Right kidney (tissue), 9 donors: ENCODE results near the gene TCEAL2.
"Not testable (repeated sequence)": the region's sequence is repeated elsewhere in the genome, so short reads cannot be mapped to it uniquely, and the experiment has no call there.

ENCODE experiments used
- DNase-seq: peaks from one replicate; pipeline ENCODE4 v3.0.0-alpha.2; 2016
- long read RNA-seq, 8 donors: transcript quantifications; one replicate each; lab custom pipeline, GENCODE V29; 2026

The TCEAL2 gene
- long read RNA-seq, donor 1, transcript TCEAL2-202 (3 exons, 1,100 nt), result major isoform, 11 of 21 reads
- long read RNA-seq, donor 1, partial matches to known transcripts, result 10 of 21 reads
- long read RNA-seq, donor 1, other reads (novel, unspliced or antisense), result 0 of 21 reads
- long read RNA-seq, donor 2, partial matches to known transcripts, result 0 of 5 reads
- long read RNA-seq, donor 2, other reads (novel, unspliced or antisense), result 0 of 5 reads
- long read RNA-seq, donor 3, transcript TCEAL2-202 (3 exons, 1,100 nt), result major isoform, 5 of 5 reads
- long read RNA-seq, donor 3, partial matches to known transcripts, result 0 of 5 reads
- long read RNA-seq, donor 3, other reads (novel, unspliced or antisense), result 0 of 5 reads
- long read RNA-seq, donor 4, transcript TCEAL2-202 (3 exons, 1,100 nt), result major isoform, 5 of 6 reads
- long read RNA-seq, donor 4, partial matches to known transcripts, result 0 of 6 reads
- long read RNA-seq, donor 4, other reads (novel, unspliced or antisense), result 0 of 6 reads
- long read RNA-seq, donor 5, transcript TCEAL2-202 (3 exons, 1,100 nt), result major isoform, 6 of 7 reads
- long read RNA-seq, donor 5, partial matches to known transcripts, result 0 of 7 reads
- long read RNA-seq, donor 5, other reads (novel, unspliced or antisense), result 0 of 7 reads
- long read RNA-seq, donor 6, partial matches to known transcripts, result 0 of 6 reads
- long read RNA-seq, donor 6, other reads (novel, unspliced or antisense), result 0 of 6 reads
- long read RNA-seq, donor 7, transcript TCEAL2-202 (3 exons, 1,100 nt), result major isoform, 6 of 8 reads
- long read RNA-seq, donor 7, partial matches to known transcripts, result 0 of 8 reads
- long read RNA-seq, donor 7, other reads (novel, unspliced or antisense), result 0 of 8 reads
- long read RNA-seq, donor 8, partial matches to known transcripts, result 0 of 4 reads
- long read RNA-seq, donor 8, other reads (novel, unspliced or antisense), result 0 of 4 reads

- peak; percentile 42 for DNase-seq
Observed at GRCh38 chrX:102125436-102125835, at the start of gene TCEAL2. TCEAL2 (plus strand) TSS chrX:102125679; CDS start chrX:102126831, 1,152 bp downstream.

- no peak for DNase-seq
Observed at GRCh38 chrX:102077426-102077825, 48.1 kb upstream of the TCEAL2 start.

- no peak for DNase-seq
Observed at GRCh38 chrX:102085706-102086105, 39.8 kb upstream of the TCEAL2 start.

GRCh38 chrX:102113367-102113766 lies 12.1 kb upstream of the TCEAL2 start:
- no peak for DNase-seq

GRCh38 chrX:102115748-102116147 lies 9.7 kb upstream of the TCEAL2 start:
- DNase-seq, result no peak

GRCh38 chrX:102125014-102125413 lies 465 bp upstream of the TCEAL2 start:
- not testable (repeated sequence) for DNase-seq

- DNase-seq, result peak; percentile 16
Observed at GRCh38 chrX:102126080-102126818, 770 bp downstream of the TCEAL2 start.

GRCh38 chrX:102126863-102127262 lies 1.4 kb downstream of the TCEAL2 start:
- DNase-seq, result no peak

- no peak for DNase-seq
Observed at GRCh38 chrX:102129473-102129872, 4.0 kb downstream of the TCEAL2 start.

GRCh38 chrX:102138064-102138463 lies 12.6 kb downstream of the TCEAL2 start:
- no peak for DNase-seq

- DNase-seq, result not testable (repeated sequence)
Observed at GRCh38 chrX:102140876-102141275, 15.4 kb downstream of the TCEAL2 start.

GRCh38 chrX:102141631-102142030 lies 16.2 kb downstream of the TCEAL2 start:
- DNase-seq, result not testable (repeated sequence)

GRCh38 chrX:102142274-102142673 lies 16.8 kb downstream of the TCEAL2 start, which contains the start of gene TCEAL6:
TCEAL6 (minus strand) TSS chrX:102142481.
- not testable (repeated sequence) for DNase-seq

- DNase-seq, result peak; percentile 21
Observed at GRCh38 chrX:102154218-102154860, 28.9 kb downstream of the TCEAL2 start.

- peak; percentile 65 for DNase-seq
Observed at GRCh38 chrX:102154900-102155805, 29.7 kb downstream of the TCEAL2 start.

- no peak for DNase-seq
Observed at GRCh38 chrX:102155806-102156179, 30.3 kb downstream of the TCEAL2 start, which contains the start of gene BEX5. BEX5 (minus strand) TSS chrX:102155977; CDS start chrX:102154265, 1,712 bp downstream.
